Neutrophil (primary cell): ENCODE data around the gene HSFY1.
"Not testable (repeated sequence)": the region's sequence is repeated elsewhere in the genome, so short reads cannot be mapped to it uniquely, and the experiment has no call there.

Experiments used
- H3K27ac ChIP-seq: fragments of 200-600 bp; sonication (generic); 2 replicates; pipeline ENCODE4 v1.5.1; 2016; ENCODE audit warnings: mild to moderate bottlenecking, moderate library complexity
- H3K27me3 ChIP-seq: fragments of 200-600 bp; sonication (generic); 2 replicates; pipeline ENCODE4 v1.6.0; 2016; ENCODE audit warnings: mild to moderate bottlenecking
- H3K36me3 ChIP-seq: fragments of 200-600 bp; sonication (generic); 2 replicates; pipeline ENCODE4 v1.5.1; 2017
- H3K4me1 ChIP-seq, 2 experiments: fragments of 200-600 bp in 1 of 2; sonication (generic) in 1 of 2; 1 replicate in 1 of 2; 2 replicates in 1 of 2; pipeline versions ENCODE4 v1.5.1 to v1.6.1; 2013 to 2016; ENCODE audit warnings: low read depth in 1 of 2, low read length in 1 of 2, mild to moderate bottlenecking in 1 of 2, moderate library complexity in 1 of 2; ENCODE audit not compliant: control insufficient read depth in 1 of 2, insufficient read depth in 1 of 2
- H3K4me3 ChIP-seq, 2 experiments: fragments of 200-600 bp in 1 of 2; sonication (generic) in 1 of 2; 1 replicate in 1 of 2; 2 replicates in 1 of 2; pipeline ENCODE4 v1.5.1; 2013 to 2016; ENCODE audit warnings: low read depth in 1 of 2, low read length in 1 of 2, mild to moderate bottlenecking in 1 of 2, moderate library complexity in 1 of 2
- H3K9me3 ChIP-seq: fragments of 200-600 bp; sonication (generic); 2 replicates; pipeline ENCODE4 v1.5.1; 2016

HSFY1 gene

DNA sequence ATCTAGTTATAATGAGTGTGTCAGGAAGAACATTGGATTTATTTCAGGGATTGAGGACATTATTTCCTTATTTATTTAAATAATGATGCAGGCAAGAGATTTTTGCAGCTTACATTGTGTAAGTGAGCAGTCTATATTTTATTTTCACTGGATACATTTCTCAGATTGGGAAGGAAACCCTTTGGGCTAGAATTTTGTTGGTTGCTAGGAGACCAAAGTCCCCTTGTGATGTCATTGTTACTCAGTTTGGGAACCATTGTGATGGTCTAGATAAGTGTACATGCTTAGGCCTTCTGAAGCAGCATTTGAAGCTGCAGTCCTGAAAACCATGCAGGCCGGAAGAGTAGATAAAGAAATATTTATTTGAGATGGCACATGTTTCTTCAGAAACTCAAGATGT, at the start of gene HSFY1:
Gene HSFY1 (plus strand): TSS at position 301 of the 400 bp plus-strand sequence. CDS start 68 bp downstream, at position 369.
- H3K27ac ChIP-seq, H3K9me3 ChIP-seq, H3K4me3 ChIP-seq, H3K36me3 ChIP-seq, H3K27me3 ChIP-seq, H3K4me1 ChIP-seq: not testable (repeated sequence)

GRCh38 chrY:18504266-18504665, 42.3 kb upstream of the HSFY1 start:
- H3K36me3 ChIP-seq, H3K4me1 ChIP-seq, H3K27me3 ChIP-seq, H3K4me3 ChIP-seq, H3K27ac ChIP-seq, H3K9me3 ChIP-seq: not testable (repeated sequence)

DNA sequence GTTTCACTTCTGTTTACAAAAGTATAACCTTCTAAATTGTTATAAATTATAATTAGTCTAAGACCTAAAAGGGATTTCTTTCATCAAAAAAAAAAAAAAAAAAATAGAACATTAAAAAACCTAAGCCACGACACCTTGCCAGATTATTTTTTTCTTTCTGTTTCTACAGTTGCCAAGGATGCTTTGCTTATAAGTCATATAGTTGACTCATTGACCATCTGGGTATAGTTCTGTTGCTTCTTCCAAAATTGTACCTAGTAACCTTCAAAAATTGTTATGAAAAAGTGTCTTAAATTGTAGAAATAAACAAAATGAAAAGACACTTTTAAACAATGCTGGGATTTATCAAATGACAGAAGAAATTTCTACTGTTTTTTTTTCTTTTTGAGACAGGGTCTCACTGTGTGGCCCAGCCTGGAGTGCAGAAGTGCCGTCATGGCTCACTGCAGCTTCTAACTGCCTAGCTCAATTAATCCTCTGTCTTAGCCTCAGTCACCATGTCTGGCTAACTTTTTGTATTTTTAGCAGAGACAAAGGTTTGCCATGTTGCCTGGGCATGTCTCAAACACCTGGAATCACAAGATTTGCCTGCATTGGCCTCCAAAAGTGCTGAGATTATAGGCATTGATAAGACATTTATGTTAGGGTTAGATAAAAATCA, 15.4 kb upstream of the HSFY1 start:
- not testable (repeated sequence) for H3K4me1 ChIP-seq, H3K27ac ChIP-seq, H3K4me3 ChIP-seq, H3K36me3 ChIP-seq, H3K27me3 ChIP-seq, H3K9me3 ChIP-seq

DNA sequence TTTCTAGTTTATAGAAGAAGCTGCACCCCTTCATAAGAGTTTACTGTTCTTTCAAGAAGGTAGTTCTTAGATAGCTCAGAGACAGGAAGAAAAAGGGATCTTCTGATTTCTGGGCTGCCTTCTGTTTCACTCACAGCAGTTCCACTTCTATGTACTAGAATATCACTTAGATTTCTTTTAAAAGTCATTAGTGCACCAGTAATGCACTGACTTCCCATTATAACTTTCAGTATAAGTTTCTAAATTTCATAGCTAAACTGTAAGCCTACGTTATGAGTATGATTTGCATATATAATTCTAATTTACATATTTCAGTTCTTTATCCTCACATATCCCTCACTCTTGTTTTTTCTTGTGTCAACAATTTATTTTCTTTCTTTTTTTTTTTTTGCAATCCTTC, 7.6 kb upstream of the HSFY1 start:
- not testable (repeated sequence) for H3K4me1 ChIP-seq, H3K36me3 ChIP-seq, H3K27ac ChIP-seq, H3K27me3 ChIP-seq, H3K4me3 ChIP-seq, H3K9me3 ChIP-seq

DNA sequence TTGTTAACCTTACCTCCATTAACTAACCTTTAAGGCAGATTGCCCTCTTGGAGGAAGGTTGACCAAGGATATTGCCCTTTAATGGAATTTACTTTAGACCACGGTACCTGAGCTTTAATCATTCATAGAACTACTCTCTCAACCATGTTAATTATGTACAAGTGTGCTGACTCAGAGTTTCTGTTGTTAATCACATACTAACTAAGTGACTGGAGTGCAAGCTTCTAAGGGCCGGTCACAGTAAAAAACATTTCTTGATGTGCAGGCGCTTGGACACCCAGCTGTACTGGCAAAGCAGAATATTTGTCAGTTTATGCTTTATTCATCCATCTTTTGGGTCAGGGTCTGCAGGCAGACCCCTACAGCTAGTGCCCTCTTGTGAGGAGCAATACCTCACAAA, 6.6 kb downstream of the HSFY1 start:
- not testable (repeated sequence) for H3K27me3 ChIP-seq, H3K4me3 ChIP-seq, H3K4me1 ChIP-seq, H3K9me3 ChIP-seq, H3K27ac ChIP-seq, H3K36me3 ChIP-seq

DNA sequence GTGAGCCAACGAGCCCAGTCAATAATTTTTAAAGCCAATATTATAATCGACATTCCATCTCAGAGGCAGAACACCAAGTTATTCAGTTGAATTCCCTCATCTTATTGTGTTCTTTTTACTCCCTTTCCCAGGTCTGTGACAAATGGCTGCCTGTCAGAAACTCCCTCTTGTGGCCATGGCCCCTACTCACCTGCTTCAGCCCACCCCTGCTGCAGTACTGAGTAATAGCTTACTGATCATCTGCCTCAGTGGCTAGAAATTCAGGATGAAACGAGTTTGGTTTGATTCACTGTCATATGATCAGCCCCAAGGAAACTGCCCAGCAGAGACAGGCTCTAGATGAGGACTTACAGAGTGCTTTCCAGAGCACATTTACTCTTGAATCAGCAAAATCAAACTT, 19.4 kb downstream of the HSFY1 start:
- not testable (repeated sequence) for H3K27me3 ChIP-seq, H3K4me3 ChIP-seq, H3K27ac ChIP-seq, H3K4me1 ChIP-seq, H3K36me3 ChIP-seq, H3K9me3 ChIP-seq
